Heart right ventricle (tissue), 16 donors: Measurements from ENCODE around the gene DCP2. TPM values are rescaled to one million over a fixed set of nuclear protein-coding genes. Genes with fewer than 3 reads are reported as not detected.
A peak's percentile ranks its signal among the peaks of the same experiment; 100 is the strongest.

Source experiments
- ATAC-seq, 8 donors: fragments of 200-7000 bp; cut with Tn5 transposase; one replicate each; pipeline ENCODE4 v1.9.1; 2020; ENCODE audit warnings: mild to moderate bottlenecking in 8 of 8, moderate library complexity in 8 of 8, moderate number of reproducible peaks in 1 of 8
- DNase-seq, 2 donors: peaks; one replicate each; pipeline ENCODE4 v3.0.0-alpha.2; 2020
- H3K27ac ChIP-seq, 10 donors: fragments of 200-600 bp; sonication (generic) in 2 of 10; one replicate each; pipeline versions ENCODE4 v1.5.0 to v1.8.0; 2020 to 2022; ENCODE audit warnings: mild to moderate bottlenecking in 3 of 10
- H3K27me3 ChIP-seq, 7 donors: fragments of 200-600 bp; one replicate each; pipeline ENCODE4 v1.8.0; 2021 to 2022; ENCODE audit warnings: mild to moderate bottlenecking in 2 of 7
- H3K36me3 ChIP-seq, 9 donors: fragments of 200-600 bp; sonication (generic) in 1 of 9; one replicate each; pipeline versions ENCODE4 v1.5.0 to v1.8.0; 2020 to 2022; ENCODE audit warnings: mild to moderate bottlenecking in 2 of 9
- H3K4me1 ChIP-seq, 9 donors: fragments of 200-600 bp; sonication (generic) in 1 of 9; one replicate each; pipeline versions ENCODE4 v1.5.0 to v1.8.0; 2020 to 2022; ENCODE audit warnings: mild to moderate bottlenecking in 4 of 9
- H3K4me3 ChIP-seq, 10 donors: fragments of 200-600 bp; sonication (generic) in 2 of 10; one replicate each; pipeline versions ENCODE4 v1.5.0 to v1.8.0; 2020 to 2022; ENCODE audit warnings: mild to moderate bottlenecking in 7 of 10, moderate library complexity in 2 of 10
- H3K9me3 ChIP-seq, 11 donors: fragments of 200-600 bp in 10 of 11; sonication (generic) in 2 of 11; one replicate each; pipeline versions ENCODE4 v1.5.0 to v1.8.0; 2013 to 2022; ENCODE audit warnings: mild to moderate bottlenecking in 2 of 11, control low read depth in 1 of 11, moderate library complexity in 1 of 11
- CTCF ChIP-seq, 9 donors: fragments of 200-600 bp; sonication (generic) in 2 of 9; IDR thresholded peaks; one replicate each; pipeline versions ENCODE4 v1.5.0 to v1.8.0; 2021 to 2022; ENCODE audit warnings: antibody characterized with exemption in 9 of 9, mild to moderate bottlenecking in 5 of 9, moderate library complexity in 1 of 9
- WGBS, 2 donors: extraction: QIAGEN DNeasy Blood & Tissue Kit; methylation state at CpG; one replicate each; pipeline ENCODE4 v1.1.7; 2013; ENCODE audit warnings: inconsistent platforms in 1 of 2; 5-methylcytosine and 5-hydroxymethylcytosine counted together
- intact Hi-C, 10 donors: fragments of 100-400 bp; cut with DNase I; formaldehyde crosslinking; loops; one replicate each; pipeline versions ENCODE4 v1.11.1 to v1.14.2; 2022
- polyA plus RNA-seq, 2 donors: library from polyadenylated mRNA; stranded (reverse); fragments of 200-250 nt; gene quantifications; one replicate each; pipeline ENCODE4 v1.2.3, GENCODE V29; 2013
- total RNA-seq, 10 donors: library from RNA; stranded (reverse); fragmentation: NEBNext Ultra II Directional in 3 of 10; extraction: Animal tissue kit (Norgen Biotek cat#: 25700) in 3 of 10; gene quantifications; one replicate each; pipeline versions ENCODE4 v1.2.1 to v1.2.4, GENCODE V29; 2021 to 2023
- donor health status: Arrhythmogenic right ventricular cardiomyopathy.
- donor health status: ischemic (EF 13 %, LVEDD 7.1; RV severe dilation, severe dysfunction).
- donor health status: healthy with polysubstance abuse.
- donor health status: DM: no; HTN: yes; CAD: no.
- donor health status: DM: no; HTN: no; CAD: no.
- donor health status: ischemic (EF 25% LVEDD 6.9; RV normal size, moderate dysfunction).
- donor health status: ischemic (EF 25% LVEDD 5.7; RV mildly dilated, moderate dysfunction).
- donor health status: healthy.
- donor health status: DM: yes; HTN: yes; CAD: no.
- donor health status: Ischemic cardiomyopathy.
- donor health status: ischemic (EF 35%, LVEDD 5.7; RV mildly dilated, moderate dysfunction).
- donor health status: nonischemic (EF 11% LVEDD 7.7; RV severe dilation, severe dysfunction).
- donor health status: DM: yes; HTN: yes; CAD: no.
- donor health status: PGD.
- donor health status: ischemic (EF 29% LVEDD 5.4; RV normal size, mild dysfunction).
- donor health status: nonischemic (EF 23%, LVEDD 6.1; RV moderate dilation, normal function).

DCP2 gene
- total and polyA plus RNA-seq, 12 donors: 3.1 to 24.5 (median 16.1) TPM

GRCh38 chr5:113026211-113026610, 49.6 kb downstream of the DCP2 start:
- DNase-seq (no peak), ATAC-seq (no peak)
- H3K27me3 ChIP-seq: no peaks in the 10 kb centered on the region
- H3K9me3 ChIP-seq: no peaks in the 10 kb centered on the region
- WGBS, 2 donors: 93 to 95% methylated on average over 4 of the region's 4 CpGs
- no peak overlapping the region for H3K4me3 ChIP-seq
- no peak for TF ChIP-seq CTCF (IDR thresholded peaks at IDR 0.05)
- H3K27ac ChIP-seq: no peak overlapping the region
- peaks cover 0 to 95% (median 30%) of the 10 kb centered on the region in 9 donors for H3K36me3 ChIP-seq
- intact Hi-C loops: no loop called here
- H3K4me1 ChIP-seq: peaks cover 0 to 37% (median 11%) of the 10 kb centered on the region in 9 donors

- Histone ChIP-seq H3K4me3 (no peak overlapping the region), H3K27me3 (no peaks in the 10 kb centered on the region), H3K9me3 (no peaks in the 10 kb centered on the region), H3K36me3 (peaks cover 0 to 87% (median 30%) of the 10 kb centered on the region in 9 donors), H3K4me1 (peaks cover 0 to 39% (median 18%) of the 10 kb centered on the region in 9 donors), H3K27ac (no peak overlapping the region)
- DNase-seq: no peak
- 77 to 82% methylated on average over 8 of the region's 8 CpGs for WGBS, 2 donors
- TF ChIP-seq CTCF (IDR thresholded peaks at IDR 0.05): no peak
- ATAC-seq: peak in 2 of 8 donors; percentile 21 to 34
- intact Hi-C loops: no loop called here
These were observed 50.4 kb downstream of the DCP2 start for GRCh38 chr5:113027015-113027414.

GRCh38 chr5:113027431-113027830, 50.8 kb downstream of the DCP2 start:
- 78 to 83% methylated on average over 5 of the region's 5 CpGs for WGBS, 2 donors
- intact Hi-C loops: no loop called here

GRCh38 chr5:113029614-113030013, 53.0 kb downstream of the DCP2 start:
- 63 to 64% methylated on average over 6 of the region's 6 CpGs for WGBS, 2 donors
- intact Hi-C loops: no loop called here
- ATAC-seq (peak in 3 of 8 donors; percentile 28 to 48 (median 39)), DNase-seq (no peak)
- Histone ChIP-seq H3K9me3 (no peaks in the 10 kb centered on the region), H3K27ac (peak overlapping the region in 1 of 10 donors; percentile 8), H3K27me3 (no peaks in the 10 kb centered on the region), H3K4me1 (peaks cover 3 to 48% (median 32%) of the 10 kb centered on the region in 9 donors), H3K36me3 (peaks cover 0 to 66% (median 30%) of the 10 kb centered on the region in 9 donors), H3K4me3 (no peak overlapping the region)
- TF ChIP-seq CTCF (IDR thresholded peaks at IDR 0.05): no peak

More at GRCh38 chr5:113027431-113027830, 50.8 kb downstream of the DCP2 start:
- no peak for ATAC-seq
- no peak overlapping the region for H3K27ac ChIP-seq
- no peaks in the 10 kb centered on the region for H3K27me3 ChIP-seq
- no peak overlapping the region for H3K4me3 ChIP-seq
- peaks cover 0 to 39% (median 21%) of the 10 kb centered on the region in 9 donors for H3K4me1 ChIP-seq
- peaks cover 0 to 83% (median 30%) of the 10 kb centered on the region in 9 donors for H3K36me3 ChIP-seq
- DNase-seq: no peak
- no peaks in the 10 kb centered on the region for H3K9me3 ChIP-seq
- no peak for TF ChIP-seq CTCF (IDR thresholded peaks at IDR 0.05)
